Measurements from ENCODE around the gene ZNF574. TPM values are rescaled to one million over a fixed set of nuclear protein-coding genes. Genes with fewer than 3 reads are reported as not detected.

The ZNF574 gene
- total RNA-seq, 4 donors from 2014 or later: 16.0 to 22.8 (median 21.1) TPM

DNA sequence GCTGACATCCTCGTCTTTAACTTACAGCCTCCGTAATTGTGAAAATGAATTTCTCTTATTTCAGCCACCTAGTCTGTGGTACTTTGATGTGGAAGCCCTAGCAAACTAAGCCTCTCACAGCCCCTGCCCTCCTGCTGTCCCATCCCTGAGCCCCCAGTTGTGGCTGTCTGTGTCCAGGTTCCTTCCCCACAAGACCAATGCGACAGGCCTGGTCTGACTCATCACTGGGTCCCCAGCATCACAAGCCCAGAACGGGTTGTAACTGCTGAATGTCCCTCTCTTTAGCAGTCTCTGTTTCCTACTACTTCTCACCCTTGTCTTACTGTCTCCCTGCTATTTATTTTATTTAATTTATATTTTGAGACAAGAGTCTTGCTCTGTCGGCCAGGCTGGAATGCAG lies 50.6 kb downstream of the ZNF574 start:
- intact Hi-C loops (cut with DNase I): no loop called here

GRCh38 chr19:42129399-42130253 lies 53.7 kb downstream of the ZNF574 start:
- no peak overlapping the region for H3K4me3 ChIP-seq (replicated peaks in 1 of 3)
- WGBS, 2 donors: 41 to 53% methylated on average over 17 to 20 of the region's 20 CpGs
- H3K27ac ChIP-seq: no peak overlapping the region

More for the DNA sequence above, 50.6 kb downstream of the ZNF574 start:
- peaks cover under 1% of the 10 kb centered on the region for H3K27me3 ChIP-seq
- no peaks in the 10 kb centered on the region for H3K36me3 ChIP-seq
- H3K4me3 ChIP-seq (replicated peaks in 1 of 3): no peak overlapping the region
- no peak for DNase-seq
- H3K4me1 ChIP-seq: no peaks in the 10 kb centered on the region
- TF ChIP-seq CTCF (IDR thresholded peaks at IDR 0.05) (no peak), POLR2A (IDR thresholded peaks at IDR 0.05) (no peak)
- H3K27ac ChIP-seq: no peak overlapping the region
- 77 to 79% methylated on average over 5 of the region's 5 CpGs for WGBS, 2 donors
- H3K9me3 ChIP-seq: no peaks in the 10 kb centered on the region

DNA sequence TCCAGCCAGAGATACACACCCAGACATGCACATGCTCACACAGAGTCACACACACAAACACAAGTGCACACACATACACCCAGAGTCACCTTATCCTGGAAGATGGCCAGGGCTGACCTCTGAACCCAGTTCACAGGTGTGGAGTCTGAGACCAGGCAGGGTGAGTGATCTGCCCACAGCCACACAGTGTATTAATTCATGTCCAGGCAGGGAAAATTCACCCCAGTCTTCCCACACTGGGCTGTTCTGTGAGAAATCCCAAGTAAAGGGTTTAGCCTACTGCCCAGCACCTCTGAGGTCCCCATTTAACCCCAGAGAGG lies 54.2 kb downstream of the ZNF574 start:
- no peak overlapping the region for H3K27ac ChIP-seq
- intact Hi-C loops (cut with DNase I): loop anchor here (5.0 kb wide), 2 partner anchors 162 to 192 kb away; no protein-coding TSS in a partner anchor
- TF ChIP-seq CTCF (IDR thresholded peaks at IDR 0.05) (no peak), POLR2A (IDR thresholded peaks at IDR 0.05) (no peak)
- DNase-seq: no peak
- H3K36me3 ChIP-seq: no peaks in the 10 kb centered on the region
- H3K27me3 ChIP-seq: peaks cover 9% of the 10 kb centered on the region
- no peaks in the 10 kb centered on the region for H3K9me3 ChIP-seq
- H3K4me3 ChIP-seq (replicated peaks in 1 of 3): no peak overlapping the region
- peaks cover 7 to 13% of the 10 kb centered on the region in 2 donors for H3K4me1 ChIP-seq

More at GRCh38 chr19:42129399-42130253, 53.7 kb downstream of the ZNF574 start:
- Histone ChIP-seq H3K9me3 (no peaks in the 10 kb centered on the region), H3K27me3 (peaks cover 9% of the 10 kb centered on the region), H3K36me3 (no peaks in the 10 kb centered on the region), H3K4me1 (peaks cover 7 to 13% of the 10 kb centered on the region in 2 donors)
- TF ChIP-seq CTCF (IDR thresholded peaks at IDR 0.05): no peak
- no peak for TF ChIP-seq POLR2A (IDR thresholded peaks at IDR 0.05)
- intact Hi-C loops (cut with DNase I): loop anchor here (5.0 kb wide), 2 partner anchors 163 to 193 kb away; no protein-coding TSS in a partner anchor
- peak in 1 of 2 donors; percentile 7 for DNase-seq

Other genes starting within 250 kb of the ZNF574 start
- not detected for gene LYPD4, start 231.5 kb upstream of the ZNF574 start, total RNA-seq
- under 1 TPM in 1 of 4 donors, not detected in 3; 0.13 TPM for gene DMRTC2, start 231.1 kb upstream of the ZNF574 start, total RNA-seq
- gene RPS19, start 215.9 kb upstream of the ZNF574 start, total RNA-seq: 1,000 to 10,000 TPM in 1 of 4 donors, 100 to 1,000 TPM in 3; 351 to 1,305 (median 623) TPM
- 1 to 10 TPM in 1 of 4 donors, under 1 TPM in 1, not detected in 2; 0.22 to 1.5 TPM for gene CD79A, start 198.9 kb upstream of the ZNF574 start, total RNA-seq
- gene ARHGEF1, start 193.0 kb upstream of the ZNF574 start, total RNA-seq: 10 to 100 TPM; 34.5 to 52.6 (median 42.9) TPM
- gene ERFL, start 147.7 kb upstream of the ZNF574 start, total RNA-seq: under 1 TPM in 1 of 4 donors, not detected in 3; 0.24 TPM
- 100 to 1,000 TPM; 138 to 359 (median 241) TPM for gene RABAC1, start 116.8 kb upstream of the ZNF574 start, total RNA-seq
- gene ATP1A3, start 81.9 kb upstream of the ZNF574 start, total RNA-seq: under 1 TPM in 1 of 4 donors, not detected in 3; 0.13 TPM
- 10 to 100 TPM; 12.0 to 24.2 (median 20.1) TPM for gene GRIK5, start 6.0 kb upstream of the ZNF574 start, total RNA-seq
- under 1 TPM; 0.11 to 0.49 (median 0.15) TPM for gene POU2F2, start 56.3 kb downstream of the ZNF574 start, total RNA-seq
- gene DEDD2, start 141.5 kb downstream of the ZNF574 start, total RNA-seq: 10 to 100 TPM; 46.1 to 55.8 (median 50.2) TPM
- gene ZNF526, start 144.1 kb downstream of the ZNF574 start, total RNA-seq: 1 to 10 TPM; 4.6 to 7.9 (median 6.8) TPM
- 10 to 100 TPM; 19.1 to 32.6 (median 24.6) TPM for gene GSK3A, start 166.4 kb downstream of the ZNF574 start, total RNA-seq
- 10 to 100 TPM; 27.5 to 50.2 (median 39.2) TPM for gene ERF, start 179.0 kb downstream of the ZNF574 start, total RNA-seq
- gene CIC, start 193.1 kb downstream of the ZNF574 start, total RNA-seq: 10 to 100 TPM; 50.6 to 98.3 (median 56.9) TPM
- gene PRR19, start 226.0 kb downstream of the ZNF574 start, total RNA-seq: under 1 TPM in 2 of 4 donors, not detected in 2; 0.27 to 0.45 TPM
- 10 to 100 TPM in 3 of 4 donors, 1 to 10 TPM in 1; 6.0 to 23.7 (median 19.1) TPM for gene PAFAH1B3, start 226.5 kb downstream of the ZNF574 start, total RNA-seq
- 1 to 10 TPM in 1 of 4 donors, not detected in 3; 2.8 TPM for gene TMEM145, start 237.1 kb downstream of the ZNF574 start, total RNA-seq
- gene MEGF8, start 249.5 kb downstream of the ZNF574 start, total RNA-seq: 100 to 1,000 TPM in 1 of 4 donors, 10 to 100 TPM in 3; 12.5 to 150 (median 35.7) TPM